Natural killer cell treated with Interleukin-12 subunit alpha and Interleukin-12 subunit beta and Interleukin-15 and Interleukin-18, amount 100 ng/mL, for 72 hours (primary cell): ENCODE data around the gene WARS2. TPM values are rescaled to one million over a fixed set of nuclear protein-coding genes. Genes with fewer than 3 reads are reported as not detected.

ENCODE experiments used
- ATAC-seq, 2 donors: fragments of 150-1000 bp; cut with Tn5 transposase in 1 of 2; sonication (Bioruptor Pico), chemical (Tn5 transposase) in 1 of 2; 2 replicates each; pipeline ENCODE4 v1.10.0; 2021
- DNase-seq: peaks from one replicate; pipeline ENCODE4 v3.0.0; 2022; ENCODE audit warnings: low spot score
- H3K27ac Mint-ChIP-seq, 2 donors: 1 replicate in 1 of 2; 2 replicates in 1 of 2; pipeline ENCODE4 v1.8.0; 2022; ENCODE audit warnings: mixed read lengths in 2 of 2, mild to moderate bottlenecking in 1 of 2, moderate library complexity in 1 of 2
- H3K27me3 Mint-ChIP-seq, 2 donors: 1 replicate in 1 of 2; 2 replicates in 1 of 2; pipeline ENCODE4 v1.8.0; 2022; ENCODE audit warnings: mixed read lengths in 2 of 2
- H3K36me3 Mint-ChIP-seq: one replicate; pipeline ENCODE4 v1.8.0; 2022; ENCODE audit warnings: mixed read lengths
- H3K4me1 Mint-ChIP-seq, 2 donors: 1 replicate in 1 of 2; 2 replicates in 1 of 2; pipeline ENCODE4 v1.8.0; 2022; ENCODE audit warnings: low read depth in 2 of 2, mixed read lengths in 2 of 2, mild to moderate bottlenecking in 1 of 2
- H3K4me3 Mint-ChIP-seq: one replicate; pipeline ENCODE4 v1.8.0; 2022; ENCODE audit warnings: mixed read lengths
- H3K9me3 Mint-ChIP-seq: 2 replicates; pipeline ENCODE4 v1.8.0; 2022; ENCODE audit warnings: mixed read lengths
- total RNA-seq, 2 donors: library from RNA; stranded (reverse); gene quantifications; one replicate each; pipeline ENCODE4 v1.2.3, GENCODE V29; 2022

The WARS2 gene
- total RNA-seq, 2 donors from 2014 or later, result 14.3 to 17.1 TPM

GRCh38 chr1:118983558-118984041 is 156.9 kb downstream of the WARS2 start:
- peaks cover 10 to 11% of the 10 kb centered on the region in 2 donors for H3K4me1 Mint-ChIP-seq
- DNase-seq, result no peak
- no peak overlapping the region for H3K4me3 Mint-ChIP-seq
- H3K9me3 Mint-ChIP-seq, result peaks cover 3% of the 10 kb centered on the region
- no peak overlapping the region for H3K27ac Mint-ChIP-seq
- H3K27me3 Mint-ChIP-seq, result peaks cover 56 to 78% of the 10 kb centered on the region in 2 donors
- no peak for ATAC-seq
- H3K36me3 Mint-ChIP-seq, result peaks cover 26% of the 10 kb centered on the region

- Mint-ChIP-seq H3K9me3 (peaks cover 3% of the 10 kb centered on the region), H3K36me3 (peaks cover 26% of the 10 kb centered on the region), H3K4me1 (peaks cover 10 to 11% of the 10 kb centered on the region in 2 donors), H3K27ac (no peak overlapping the region), H3K27me3 (peaks cover 58 to 78% of the 10 kb centered on the region in 2 donors), H3K4me3 (no peak overlapping the region)
- ATAC-seq, result no peak
- DNase-seq, result no peak
Observed at GRCh38 chr1:118982821-118983557, 157.5 kb downstream of the WARS2 start.

- Mint-ChIP-seq H3K36me3 (peaks cover 26% of the 10 kb centered on the region), H3K4me1 (peaks cover 10 to 11% of the 10 kb centered on the region in 2 donors), H3K4me3 (no peak overlapping the region), H3K9me3 (peaks cover 3% of the 10 kb centered on the region), H3K27ac (no peak overlapping the region), H3K27me3 (peaks cover 62 to 83% of the 10 kb centered on the region in 2 donors)
- DNase-seq (no peak), ATAC-seq (no peak)
Observed at GRCh38 chr1:118982266-118982665, 158.2 kb downstream of the WARS2 start.

- ATAC-seq (no peak), DNase-seq (no peak)
- Mint-ChIP-seq H3K4me1 (peaks cover 4% of the 10 kb centered on the region in 2 donors), H3K27ac (no peak overlapping the region), H3K4me3 (no peak overlapping the region), H3K36me3 (peaks cover 19% of the 10 kb centered on the region), H3K9me3 (peaks cover 3% of the 10 kb centered on the region), H3K27me3 (peaks cover 55 to 80% of the 10 kb centered on the region in 2 donors)
Observed at GRCh38 chr1:118981436-118981835, 159.0 kb downstream of the WARS2 start.

Other genes with a start within 250 kb of the WARS2 start
- gene TBX15, start 152.3 kb downstream of the WARS2 start, total RNA-seq, result not detected
- not detected for gene HAO2, start 228.1 kb upstream of the WARS2 start, total RNA-seq